A549 (cell line): ENCODE results near the gene PLCH1.

Source experiments
- RCOR1 ChIP-seq: fragments of 150-350 bp; IDR thresholded peaks from 2 replicates; pipeline ENCODE4 v1.6.1; 2014; ENCODE audit warnings: antibody characterized with exemption, low read length, low read depth
- SMC3 ChIP-seq: fragments of >200 bp; sonication (Bioruptor Twin); formaldehyde crosslinking; IDR thresholded peaks from 3 replicates; pipeline ENCODE4 v1.6.1; 2018; ENCODE audit warnings: inconsistent platforms
- TF ChIP-seq, protein P1 (sequence below): fragments of >200 bp; sonication (Bioruptor Twin); formaldehyde crosslinking; IDR thresholded peaks from 3 replicates; pipeline ENCODE4 v1.5.1; 2016
- TF ChIP-seq, protein P2 (sequence below): IDR thresholded peaks from 2 replicates; pipeline ENCODE4 v1.6.1; 2012
- TF ChIP-seq, protein P3 (sequence below): IDR thresholded peaks from 2 replicates; pipeline ENCODE4 v1.6.1; 2012; ENCODE audit warnings: low read depth, borderline replicate concordance

DNA sequence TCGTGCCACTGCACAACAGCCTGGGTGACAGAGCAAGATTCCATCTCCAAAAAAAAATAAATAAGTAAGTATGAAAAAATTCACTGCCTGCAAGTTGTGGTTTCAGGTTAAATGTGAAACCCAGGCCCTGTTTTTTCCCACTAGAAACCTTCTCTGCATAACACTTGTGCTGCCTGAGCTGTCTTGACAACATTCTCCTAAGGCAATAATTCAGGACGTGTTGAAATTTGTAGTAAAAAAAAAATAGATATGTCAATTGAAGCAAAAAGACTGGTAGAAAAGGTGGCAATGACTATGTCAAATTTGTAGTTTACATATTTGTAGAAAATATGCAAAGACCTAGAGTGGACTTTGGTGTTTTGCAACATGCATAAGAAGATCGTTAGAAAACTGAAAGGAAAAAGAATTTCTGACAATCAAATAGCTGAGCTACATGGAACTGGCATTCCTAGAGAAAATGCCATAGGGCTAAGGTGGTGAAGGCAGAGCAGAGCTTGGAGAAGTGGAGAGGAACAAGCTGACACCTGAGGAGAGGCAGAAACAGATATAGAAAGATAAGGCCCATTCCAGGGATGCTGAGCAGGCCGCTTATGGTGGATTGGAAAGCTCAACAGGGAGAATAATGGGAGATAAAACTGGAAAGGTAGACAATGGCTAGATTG lies 150.2 kb downstream of the PLCH1 start:
- TF ChIP-seq, protein P1, sequence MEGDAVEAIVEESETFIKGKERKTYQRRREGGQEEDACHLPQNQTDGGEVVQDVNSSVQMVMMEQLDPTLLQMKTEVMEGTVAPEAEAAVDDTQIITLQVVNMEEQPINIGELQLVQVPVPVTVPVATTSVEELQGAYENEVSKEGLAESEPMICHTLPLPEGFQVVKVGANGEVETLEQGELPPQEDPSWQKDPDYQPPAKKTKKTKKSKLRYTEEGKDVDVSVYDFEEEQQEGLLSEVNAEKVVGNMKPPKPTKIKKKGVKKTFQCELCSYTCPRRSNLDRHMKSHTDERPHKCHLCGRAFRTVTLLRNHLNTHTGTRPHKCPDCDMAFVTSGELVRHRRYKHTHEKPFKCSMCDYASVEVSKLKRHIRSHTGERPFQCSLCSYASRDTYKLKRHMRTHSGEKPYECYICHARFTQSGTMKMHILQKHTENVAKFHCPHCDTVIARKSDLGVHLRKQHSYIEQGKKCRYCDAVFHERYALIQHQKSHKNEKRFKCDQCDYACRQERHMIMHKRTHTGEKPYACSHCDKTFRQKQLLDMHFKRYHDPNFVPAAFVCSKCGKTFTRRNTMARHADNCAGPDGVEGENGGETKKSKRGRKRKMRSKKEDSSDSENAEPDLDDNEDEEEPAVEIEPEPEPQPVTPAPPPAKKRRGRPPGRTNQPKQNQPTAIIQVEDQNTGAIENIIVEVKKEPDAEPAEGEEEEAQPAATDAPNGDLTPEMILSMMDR: no peak
- TF ChIP-seq, protein P2, sequence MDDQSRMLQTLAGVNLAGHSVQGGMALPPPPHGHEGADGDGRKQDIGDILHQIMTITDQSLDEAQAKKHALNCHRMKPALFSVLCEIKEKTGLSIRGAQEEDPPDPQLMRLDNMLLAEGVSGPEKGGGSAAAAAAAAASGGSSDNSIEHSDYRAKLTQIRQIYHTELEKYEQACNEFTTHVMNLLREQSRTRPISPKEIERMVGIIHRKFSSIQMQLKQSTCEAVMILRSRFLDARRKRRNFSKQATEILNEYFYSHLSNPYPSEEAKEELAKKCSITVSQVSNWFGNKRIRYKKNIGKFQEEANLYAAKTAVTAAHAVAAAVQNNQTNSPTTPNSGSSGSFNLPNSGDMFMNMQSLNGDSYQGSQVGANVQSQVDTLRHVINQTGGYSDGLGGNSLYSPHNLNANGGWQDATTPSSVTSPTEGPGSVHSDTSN: no peak
- TF ChIP-seq RCOR1 (no peak), SMC3 (no peak)
- TF ChIP-seq, protein P3, sequence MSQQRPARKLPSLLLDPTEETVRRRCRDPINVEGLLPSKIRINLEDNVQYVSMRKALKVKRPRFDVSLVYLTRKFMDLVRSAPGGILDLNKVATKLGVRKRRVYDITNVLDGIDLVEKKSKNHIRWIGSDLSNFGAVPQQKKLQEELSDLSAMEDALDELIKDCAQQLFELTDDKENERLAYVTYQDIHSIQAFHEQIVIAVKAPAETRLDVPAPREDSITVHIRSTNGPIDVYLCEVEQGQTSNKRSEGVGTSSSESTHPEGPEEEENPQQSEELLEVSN: no peak
